Posterior vena cava (tissue), 2 donors: ENCODE results near the gene ATF6B. TPM values are rescaled to one million over a fixed set of nuclear protein-coding genes. Genes with fewer than 3 reads are reported as not detected.
A peak's percentile ranks its signal among the peaks of the same experiment; 100 is the strongest.

Experiments
- DNase-seq: peaks from one replicate; pipeline ENCODE4 v3.0.0-alpha.2; 2020; ENCODE audit warnings: low spot score
- intact Hi-C, 2 donors: fragments of 100-400 bp; cut with DNase I; formaldehyde crosslinking; loops; one replicate each; pipeline versions ENCODE4 v1.14.1 to v1.14.2; 2022 to 2023
- total RNA-seq, 2 donors: library from RNA; stranded (reverse); fragmentation: NEBNext Ultra II Directional; extraction: Animal tissue kit (Norgen Biotek cat#: 25700); gene quantifications; one replicate each; pipeline ENCODE4 v1.2.1, GENCODE V29; 2021
- donor health status: DM: yes; HTN: yes; CAD: no.
- donor health status: DM: yes; HTN: yes; CAD: no.

The ATF6B gene
- total RNA-seq, 2 donors from 2014 or later = 39.0 to 63.1 TPM

- intact Hi-C loops = no loop called here
- DNase-seq = no peak
Observed at GRCh38 chr6:32089082-32089828, 38.8 kb downstream of the ATF6B start.

GRCh38 chr6:32088487-32089049, 39.5 kb downstream of the ATF6B start:
- peak; percentile 66 for DNase-seq
- intact Hi-C loops = no loop called here

GRCh38 chr6:32087574-32088486, 40.2 kb downstream of the ATF6B start:
- DNase-seq = peak; percentile 96
- intact Hi-C loops = no loop called here

- intact Hi-C loops = no loop called here
- DNase-seq = no peak
Observed at GRCh38 chr6:32086661-32087573, 41.1 kb downstream of the ATF6B start.

GRCh38 chr6:32085759-32086459, 42.1 kb downstream of the ATF6B start:
- no peak for DNase-seq

GRCh38 chr6:32084780-32085179, 43.3 kb downstream of the ATF6B start:
- no peak for DNase-seq
- intact Hi-C loops = no loop called here

More at GRCh38 chr6:32085759-32086459, 42.1 kb downstream of the ATF6B start:
- intact Hi-C loops = no loop called here

- no peak for DNase-seq
- intact Hi-C loops = no loop called here
Observed at GRCh38 chr6:32083812-32084768, 44.0 kb downstream of the ATF6B start.

GRCh38 chr6:32082935-32083334, 45.1 kb downstream of the ATF6B start:
- intact Hi-C loops = no loop called here
- DNase-seq = peak; percentile 93

GRCh38 chr6:32082478-32082877, 45.6 kb downstream of the ATF6B start:
- intact Hi-C loops = no loop called here
- no peak for DNase-seq

GRCh38 chr6:32081168-32081990, 46.7 kb downstream of the ATF6B start:
- DNase-seq = peak; percentile 95
- intact Hi-C loops = no loop called here

- DNase-seq = no peak
- intact Hi-C loops = no loop called here
Observed at GRCh38 chr6:32079566-32080290, 48.3 kb downstream of the ATF6B start.

- intact Hi-C loops = no loop called here
- no peak for DNase-seq
Observed at GRCh38 chr6:32076321-32076809, 51.7 kb downstream of the ATF6B start.

GRCh38 chr6:32075781-32076180, 52.3 kb downstream of the ATF6B start:
- intact Hi-C loops = no loop called here
- DNase-seq = no peak

- intact Hi-C loops = no loop called here
- DNase-seq = no peak
Observed at GRCh38 chr6:32074996-32075532, 53.0 kb downstream of the ATF6B start.

GRCh38 chr6:32073613-32074012, 54.4 kb downstream of the ATF6B start:
- no peak for DNase-seq
- intact Hi-C loops = no loop called here

GRCh38 chr6:32073101-32073500, 54.9 kb downstream of the ATF6B start:
- intact Hi-C loops = no loop called here
- no peak for DNase-seq
